GM12865 (cell line): ENCODE measurements around the gene KLHDC8A.
"Not testable (repeated sequence)": the region's sequence is repeated elsewhere in the genome, so short reads cannot be mapped to it uniquely, and the experiment has no call there.

Experiments used
- DNase-seq: peaks from one replicate; pipeline ENCODE4 v3.0.0; 2010; ENCODE audit warnings: low read depth
- H3K4me3 ChIP-seq: 2 replicates; pipeline ENCODE4 v1.5.1; 2011; ENCODE audit warnings: mild to moderate bottlenecking, low read depth, low read length, control low read depth
- CTCF ChIP-seq: IDR thresholded peaks from 2 replicates; pipeline ENCODE4 v1.5.1; 2011; ENCODE audit warnings: low read length, control low read depth, low read depth, inconsistent platforms; ENCODE audit not compliant: insufficient read depth; ENCODE audit errors: missing control alignments

Gene KLHDC8A

GRCh38 chr1:205370780-205371179 is 14.1 kb upstream of the KLHDC8A start:
- no peak for TF ChIP-seq CTCF
- no peak for DNase-seq
- no peak overlapping the region for H3K4me3 ChIP-seq

GRCh38 chr1:205369701-205370123 is 13.0 kb upstream of the KLHDC8A start:
- TF ChIP-seq CTCF = no peak
- no peak overlapping the region for H3K4me3 ChIP-seq
- DNase-seq = no peak

GRCh38 chr1:205368478-205368877 is 11.8 kb upstream of the KLHDC8A start:
- no peak for DNase-seq
- no peak for TF ChIP-seq CTCF
- no peak overlapping the region for H3K4me3 ChIP-seq

GRCh38 chr1:205365945-205366463 is 9.3 kb upstream of the KLHDC8A start:
- no peak for DNase-seq
- no peak for TF ChIP-seq CTCF
- H3K4me3 ChIP-seq = no peak overlapping the region

- H3K4me3 ChIP-seq, DNase-seq: not testable (repeated sequence)
These were observed 8.4 kb upstream of the KLHDC8A start for GRCh38 chr1:205365086-205365485.

- no peak for DNase-seq
- H3K4me3 ChIP-seq = no peak overlapping the region
- no peak for TF ChIP-seq CTCF
These were observed 4.2 kb upstream of the KLHDC8A start for GRCh38 chr1:205360891-205361290.

GRCh38 chr1:205359771-205360565 is 3.2 kb upstream of the KLHDC8A start:
- TF ChIP-seq CTCF = no peak
- H3K4me3 ChIP-seq = no peak overlapping the region
- no peak for DNase-seq
